UCSD-AML1 (cell line): ENCODE measurements around the gene IGFBP4.
A peak's percentile ranks its signal among the peaks of the same experiment; 100 is the strongest.
"Not testable (repeated sequence)": the region's sequence is repeated elsewhere in the genome, so short reads cannot be mapped to it uniquely, and the experiment has no call there.

Experiments
- DNase-seq: peaks from one replicate; lab custom pipeline; 2025; ENCODE audit not compliant: unreplicated experiment; lab: John Stamatoyannopoulos, UW

IGFBP4 gene

GRCh38 chr17:40443196-40443987 lies at the start of gene IGFBP4:
TSS of gene IGFBP4 (plus strand) at chr17:40443450. CDS start at chr17:40443736, 286 bp downstream.
- peak; percentile 84 for DNase-seq

- no peak for DNase-seq
Observed at GRCh38 chr17:40399185-40399584, 44.1 kb upstream of the IGFBP4 start.

- no peak for DNase-seq
Observed at GRCh38 chr17:40402668-40403067, 40.6 kb upstream of the IGFBP4 start.

DNA sequence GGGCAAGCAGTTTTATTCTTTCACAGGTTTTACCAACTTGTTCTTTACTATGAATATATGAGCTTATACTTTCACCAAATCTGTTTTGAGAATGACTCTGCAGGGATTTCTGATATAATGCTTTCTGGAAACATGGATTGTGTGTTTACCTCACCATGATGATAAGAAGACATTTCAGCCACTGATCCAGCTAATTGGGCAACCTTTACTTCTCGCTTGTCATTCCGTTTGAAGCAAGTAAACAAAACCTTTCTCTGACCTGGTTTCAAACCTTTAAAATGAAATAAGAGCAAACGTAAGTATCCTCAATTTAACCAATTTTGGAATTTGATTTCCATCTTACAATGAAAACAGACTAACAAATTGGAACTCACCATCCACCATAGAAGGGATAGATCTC lies 39.2 kb upstream of the IGFBP4 start:
- no peak for DNase-seq

DNA sequence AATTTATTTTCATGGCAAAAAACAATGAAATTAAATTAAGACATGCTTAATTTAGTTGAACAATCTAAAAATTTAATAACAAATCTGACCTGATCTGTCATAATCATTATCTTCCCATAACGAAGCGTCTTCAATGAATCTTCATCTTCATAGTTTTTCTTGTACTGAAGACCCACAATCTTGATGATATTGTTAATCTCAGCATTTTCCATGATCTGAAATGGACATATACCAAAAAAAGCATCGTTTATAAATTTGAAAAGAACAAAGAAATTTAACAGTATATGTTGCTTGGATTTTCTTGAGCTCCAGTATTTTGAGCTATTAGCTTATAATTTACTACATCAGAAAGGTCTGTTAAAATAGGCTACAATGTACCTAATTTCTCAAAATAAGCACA lies 35.8 kb upstream of the IGFBP4 start:
- no peak for DNase-seq

DNA sequence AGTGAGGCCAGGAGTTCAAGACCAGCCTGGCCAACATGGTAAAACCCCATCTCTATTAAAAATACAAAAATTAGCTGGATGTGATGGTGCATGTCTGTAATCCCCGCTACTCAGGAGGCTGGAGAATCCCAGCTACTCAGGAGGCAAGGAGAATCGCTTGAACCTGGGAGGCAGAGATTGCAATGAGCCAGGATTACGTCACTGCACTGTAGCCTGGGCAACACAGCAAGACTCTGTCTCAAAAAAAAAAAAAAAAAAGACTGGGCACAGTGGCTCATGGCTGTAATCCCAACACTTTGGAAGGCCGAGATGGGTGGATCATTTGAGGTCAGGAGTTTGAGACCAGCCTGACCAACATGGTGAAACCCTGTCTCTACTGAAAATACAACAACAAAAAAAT lies 33.7 kb upstream of the IGFBP4 start:
- DNase-seq: not testable (repeated sequence)

DNA sequence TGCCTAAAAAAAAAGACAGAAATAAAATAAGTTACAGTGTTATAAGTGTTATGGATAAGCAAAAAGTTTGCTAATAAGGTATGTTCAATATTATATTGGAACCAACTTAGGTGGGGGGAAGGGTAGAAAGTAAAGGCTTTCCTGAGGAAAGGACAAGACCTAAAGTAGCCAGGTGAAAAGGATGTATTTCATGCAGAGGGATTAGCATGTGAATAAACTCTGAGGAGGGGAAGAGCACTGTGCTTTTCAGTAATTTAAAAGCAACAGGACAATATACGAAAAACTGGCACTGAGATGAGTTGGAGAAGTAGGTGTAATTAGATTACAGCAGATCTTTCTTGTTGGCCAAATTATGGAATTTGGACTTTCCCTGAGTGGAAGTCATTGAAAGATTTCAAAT lies 33.2 kb upstream of the IGFBP4 start:
- no peak for DNase-seq

- no peak for DNase-seq
Observed at GRCh38 chr17:40411821-40412220, 31.4 kb upstream of the IGFBP4 start.

DNA sequence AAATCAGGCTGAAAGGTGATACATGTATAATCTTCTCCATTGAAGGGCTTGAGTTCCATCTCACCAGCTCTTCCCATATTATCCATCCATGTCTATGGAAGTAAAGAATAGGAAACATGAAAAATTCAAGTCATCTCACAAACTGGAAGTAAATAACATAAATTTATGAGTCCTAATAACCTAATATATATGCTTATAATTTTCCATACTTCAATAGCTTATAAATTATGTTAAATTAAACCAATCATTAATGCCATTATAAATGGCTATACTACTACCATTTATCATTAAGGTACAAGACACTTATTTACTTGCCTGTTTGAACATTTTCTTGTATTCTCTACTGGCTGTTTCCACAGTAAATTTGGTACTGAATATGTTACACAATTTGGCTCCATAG lies 30.4 kb upstream of the IGFBP4 start:
- no peak for DNase-seq

GRCh38 chr17:40414312-40414711 lies 28.9 kb upstream of the IGFBP4 start:
- not testable (repeated sequence) for DNase-seq

DNA sequence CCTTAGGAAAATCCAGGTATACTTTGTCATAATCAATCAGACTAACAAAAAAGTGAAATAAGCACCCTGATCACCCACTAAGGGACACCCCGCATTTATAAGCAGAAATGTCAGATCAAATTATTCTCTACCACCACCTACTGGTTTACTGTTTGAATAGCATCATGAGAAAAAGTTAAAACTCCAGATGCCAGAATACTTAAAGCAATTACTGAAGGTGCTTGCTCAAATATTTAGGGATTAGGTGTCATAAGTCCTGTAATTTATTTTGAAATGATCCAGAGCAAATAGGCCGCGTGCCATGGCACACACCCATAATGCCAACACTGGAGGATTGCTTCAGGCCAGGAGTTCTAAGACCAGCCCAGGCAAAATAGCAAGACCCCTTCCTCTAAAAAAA lies 27.9 kb upstream of the IGFBP4 start:
- DNase-seq: no peak

- no peak for DNase-seq
Observed at GRCh38 chr17:40416671-40417070, 26.6 kb upstream of the IGFBP4 start.

- DNase-seq: no peak
Observed at GRCh38 chr17:40417258-40417608, 26.0 kb upstream of the IGFBP4 start.

GRCh38 chr17:40417609-40418427 lies 25.4 kb upstream of the IGFBP4 start, which contains the start of gene TOP2A:
TSS of gene TOP2A (minus strand) at chr17:40417896. CDS start at chr17:40417791, 105 bp downstream.
- DNase-seq: peak; percentile 96

DNA sequence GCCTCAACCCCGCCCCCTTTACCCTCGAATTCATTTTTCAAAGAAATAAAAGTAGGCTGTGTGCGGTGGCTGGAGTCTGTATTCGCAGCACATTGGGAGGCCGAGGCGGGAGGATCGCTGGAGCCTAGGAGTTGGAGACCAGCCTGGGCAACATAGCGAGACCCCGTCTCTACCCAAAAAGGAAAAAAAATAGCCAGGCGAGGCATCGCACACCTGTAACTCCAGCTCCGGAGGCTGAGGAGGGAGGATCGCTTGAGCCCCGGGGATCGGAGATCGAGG lies 24.9 kb upstream of the IGFBP4 start:
- DNase-seq: no peak

DNA sequence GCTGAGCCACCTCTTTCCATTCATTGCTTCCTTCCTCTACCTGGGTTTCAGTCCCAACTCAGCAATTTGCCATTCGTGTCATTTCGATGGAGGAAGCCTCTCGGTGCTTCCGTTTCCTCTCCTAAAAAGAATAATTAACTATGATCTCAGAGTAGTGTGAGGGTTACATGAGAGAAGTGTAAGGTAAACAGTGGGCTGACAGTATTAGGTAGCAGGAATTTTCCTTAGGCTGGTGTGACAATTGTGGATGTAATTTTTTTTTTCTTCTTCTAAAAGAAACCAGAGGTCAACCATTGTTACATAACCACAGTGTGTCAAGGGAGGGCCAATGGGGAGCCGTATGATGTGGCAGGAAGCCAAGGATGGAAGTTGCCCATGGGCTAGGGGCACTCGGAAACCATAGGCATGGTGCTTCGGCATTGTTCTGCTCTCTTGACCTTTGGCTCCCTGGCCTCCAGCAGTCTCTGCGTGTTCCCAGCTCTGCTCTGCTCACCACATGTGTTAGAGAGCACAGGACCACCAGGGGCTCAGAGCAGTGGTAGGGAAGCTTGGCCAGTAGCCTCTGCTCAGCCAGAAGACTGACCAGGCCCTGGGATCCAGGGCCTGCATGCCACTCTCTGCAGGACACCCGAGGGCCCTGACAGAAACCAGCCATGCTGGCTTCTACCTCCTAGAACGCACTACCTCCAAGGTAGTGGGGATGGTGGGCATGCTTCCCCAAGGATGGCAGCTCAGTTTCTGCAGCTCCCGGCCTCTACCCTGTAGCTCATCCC lies 23.5 kb upstream of the IGFBP4 start:
- peak; percentile 40 for DNase-seq

DNA sequence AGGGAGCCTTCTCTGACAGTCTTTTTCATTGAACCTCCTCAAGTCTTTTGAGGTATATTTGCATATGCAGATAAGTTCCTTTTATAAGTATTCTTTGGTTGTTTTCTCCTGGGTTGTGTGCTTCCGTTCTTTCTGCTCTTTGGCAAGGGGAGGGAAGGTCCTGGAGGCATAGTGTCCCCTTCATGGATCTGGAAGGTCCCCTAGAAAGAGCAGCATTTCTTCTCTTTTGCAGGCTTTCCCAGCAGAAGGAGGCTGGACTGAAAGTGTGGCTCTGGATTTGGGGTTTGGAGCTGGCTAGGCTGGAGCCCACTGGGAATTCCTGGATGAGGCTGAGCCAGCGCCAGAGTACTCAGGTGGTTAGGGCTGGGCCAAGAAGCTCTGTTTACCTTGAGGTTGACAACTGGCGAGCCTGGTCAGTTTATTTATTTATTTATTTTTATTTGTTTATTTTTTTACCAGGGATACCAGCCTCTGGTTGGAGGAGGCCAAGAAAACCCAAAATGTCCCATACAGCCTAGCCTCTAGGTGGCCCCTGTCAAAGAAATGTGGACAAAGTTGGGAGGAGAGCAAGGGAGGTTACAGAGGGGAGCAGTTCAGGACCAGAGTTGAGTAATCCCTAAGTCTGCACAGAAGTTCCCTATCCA lies 20.1 kb upstream of the IGFBP4 start:
- no peak for DNase-seq

DNA sequence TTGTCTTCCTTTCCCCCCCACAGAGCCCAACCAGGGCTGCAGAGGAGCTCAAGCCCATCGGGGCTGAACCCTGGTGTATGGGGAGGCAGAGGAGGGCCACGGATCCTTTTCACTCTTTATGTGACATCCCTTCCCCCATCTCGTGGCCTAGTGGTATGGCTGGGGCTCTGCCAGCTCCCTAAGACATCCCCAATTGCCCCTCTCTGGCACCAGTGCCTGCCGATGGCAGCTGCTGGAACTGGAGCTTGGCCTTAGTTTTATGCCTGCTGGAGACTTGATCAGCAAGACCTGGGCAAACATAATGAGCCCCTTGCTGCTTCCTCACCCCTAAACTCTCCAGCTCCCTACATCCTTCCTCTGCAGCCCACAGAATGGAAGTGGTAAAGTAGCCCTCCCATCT lies 17.5 kb upstream of the IGFBP4 start:
- peak; percentile 61 for DNase-seq

- DNase-seq: no peak
Observed at GRCh38 chr17:40427002-40427491, 16.2 kb upstream of the IGFBP4 start.

DNA sequence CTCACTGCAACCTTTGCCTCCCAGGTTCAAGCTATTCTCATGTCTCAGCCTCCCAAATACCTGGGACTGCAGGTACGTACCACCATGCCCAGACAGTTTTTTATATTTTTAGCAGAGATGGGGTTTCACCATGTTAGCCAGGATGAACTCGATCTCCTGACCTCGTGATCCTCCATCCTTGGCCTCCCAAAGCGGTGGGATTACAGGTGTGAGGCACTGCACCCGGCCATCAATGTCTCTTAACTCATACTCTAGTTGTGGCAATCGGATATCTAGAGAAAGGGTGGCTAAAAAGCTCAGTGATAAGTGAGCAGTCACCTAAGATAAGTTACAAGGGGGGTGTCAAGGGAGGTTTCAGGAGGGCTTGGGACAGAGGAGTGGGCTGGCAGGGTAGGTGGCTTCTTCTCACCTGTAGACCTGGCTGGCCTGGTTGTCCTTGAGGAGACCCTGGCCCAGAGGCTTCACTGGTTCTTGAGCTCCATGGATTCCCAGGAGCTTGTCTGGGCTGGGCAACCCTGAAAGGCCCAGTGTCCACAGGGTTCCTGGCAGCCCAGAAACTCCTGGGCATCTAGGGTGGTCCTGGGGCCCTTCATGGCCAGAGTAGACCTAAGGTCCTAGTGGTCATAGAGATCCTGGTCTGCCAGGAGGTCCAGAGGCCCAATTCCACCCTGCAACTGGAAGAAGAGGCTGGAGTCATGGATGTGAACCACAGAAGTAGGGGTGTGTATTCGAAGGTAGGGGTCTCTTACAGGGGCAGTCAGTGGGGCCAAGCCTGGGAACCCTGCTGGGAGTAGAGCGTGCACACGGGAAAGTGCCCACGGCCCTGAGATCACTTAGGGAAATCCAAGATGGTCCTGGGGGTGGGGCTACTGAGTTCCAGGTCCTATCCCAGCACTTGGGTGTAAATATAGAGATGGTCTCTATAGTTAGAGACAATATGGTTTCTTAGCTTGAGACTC lies 12.7 kb upstream of the IGFBP4 start:
- no peak for DNase-seq
